Islet of Langerhans (tissue), 1 donor: Measurements from ENCODE around the gene STIMATE.

Source experiments
- FAIRE-seq: peaks from one replicate; lab custom pipeline; 2011; peaks lifted over from hg19 to GRCh38; lab: Jason Lieb, UNC

STIMATE gene

GRCh38 chr3:52865994-52866393, 31.4 kb downstream of the STIMATE start:
- no peak for FAIRE-seq

GRCh38 chr3:52860424-52860768, 37.0 kb downstream of the STIMATE start:
- FAIRE-seq: no peak

GRCh38 chr3:52859686-52860423, 37.5 kb downstream of the STIMATE start:
- FAIRE-seq: no peak

GRCh38 chr3:52857864-52858263, 39.5 kb downstream of the STIMATE start:
- FAIRE-seq: no peak

- FAIRE-seq: no peak
These were observed 40.2 kb downstream of the STIMATE start for GRCh38 chr3:52857133-52857532.

GRCh38 chr3:52856666-52857065, 40.7 kb downstream of the STIMATE start:
- FAIRE-seq: no peak

GRCh38 chr3:52854013-52854412, 43.3 kb downstream of the STIMATE start:
- no peak for FAIRE-seq

- no peak for FAIRE-seq
These were observed 44.9 kb downstream of the STIMATE start for GRCh38 chr3:52852419-52852818.

- FAIRE-seq: no peak
These were observed 46.0 kb downstream of the STIMATE start for GRCh38 chr3:52851348-52851747.

GRCh38 chr3:52849656-52850055, 47.7 kb downstream of the STIMATE start:
- no peak for FAIRE-seq

- no peak for FAIRE-seq
These were observed 48.7 kb downstream of the STIMATE start for GRCh38 chr3:52848617-52849016.

GRCh38 chr3:52847726-52848125, 49.6 kb downstream of the STIMATE start:
- FAIRE-seq: no peak

GRCh38 chr3:52847241-52847640, 50.1 kb downstream of the STIMATE start:
- FAIRE-seq: no peak

GRCh38 chr3:52846432-52846965, 50.8 kb downstream of the STIMATE start:
- FAIRE-seq: no peak

GRCh38 chr3:52845691-52846431, 51.5 kb downstream of the STIMATE start:
- peak; percentile 5 for FAIRE-seq

- FAIRE-seq: peak; percentile 97
These were observed 52.2 kb downstream of the STIMATE start for GRCh38 chr3:52845157-52845556.

- no peak for FAIRE-seq
These were observed 52.9 kb downstream of the STIMATE start for GRCh38 chr3:52844290-52844975.

- no peak for FAIRE-seq
These were observed 53.5 kb downstream of the STIMATE start for GRCh38 chr3:52843881-52844280.

- no peak for FAIRE-seq
These were observed 54.1 kb downstream of the STIMATE start for GRCh38 chr3:52843108-52843865.

GRCh38 chr3:52842424-52842823, 54.9 kb downstream of the STIMATE start:
- FAIRE-seq: no peak

GRCh38 chr3:52841981-52842340, 55.4 kb downstream of the STIMATE start:
- FAIRE-seq: no peak

GRCh38 chr3:52841211-52841980, 56.0 kb downstream of the STIMATE start:
- FAIRE-seq: no peak
